Measurements from ENCODE around the gene CABLES2. TPM values are rescaled to one million over a fixed set of nuclear protein-coding genes. Genes with fewer than 3 reads are reported as not detected.

Gene CABLES2
- total and polyA plus RNA-seq, 10 of the 15 experiments (the other 5 are each of a cell fraction or from before 2014, with no cell fraction given) = 2.2 to 14.9 (median 5.3) TPM

DNA sequence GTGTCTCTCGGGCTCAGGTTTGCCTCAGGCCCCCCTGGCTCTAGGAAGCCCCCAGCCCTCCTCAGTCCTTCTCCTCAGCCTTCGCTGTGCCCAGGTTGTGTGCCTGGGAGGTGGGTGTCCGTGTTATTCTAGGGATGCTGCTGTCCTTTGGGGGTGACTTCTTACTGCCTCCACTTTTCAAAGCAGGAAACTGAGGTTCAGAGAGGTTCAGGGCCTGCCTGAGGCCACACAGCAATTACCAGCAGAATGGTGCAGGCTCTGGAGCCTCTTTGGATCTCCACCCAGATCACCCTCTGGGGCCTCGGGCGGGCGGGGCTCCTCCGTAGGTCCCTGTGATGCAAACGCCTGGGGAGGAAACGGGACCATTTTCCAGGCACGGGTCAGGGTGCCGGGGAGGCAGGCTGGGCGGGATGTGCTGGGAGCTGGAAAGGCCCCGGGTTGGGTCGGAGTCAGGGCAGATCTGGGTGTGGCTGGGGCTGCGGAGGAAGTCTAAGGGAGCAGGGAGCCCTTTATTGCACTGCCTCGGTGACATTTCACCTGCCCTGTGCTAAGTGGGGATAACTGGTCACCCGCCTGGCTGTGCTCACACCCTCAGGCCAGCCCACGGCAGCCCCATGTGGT, 45.5 kb upstream of the CABLES2 start:
- no peak overlapping the region for H3K4me2 ChIP-seq (ENCODE audit: control insufficient read depth, insufficient read depth)
- intact Hi-C loops (cut with micrococcal nuclease; ENCODE audit: unreplicated experiment) (no loop called here), in situ Hi-C loops (cut with MboI) (no loop called here)
- no peak for DNase-seq (ENCODE audit: low read depth, low spot score)
- no peaks in the 10 kb centered on the region for H3K4me1 ChIP-seq (ENCODE audit: control insufficient read depth, insufficient read depth, low read length)
- ChIA-PET RAD21 (ENCODE audit: unreplicated experiment) (no interaction called here), POLR2A (no interaction called here), SMC1A (ENCODE audit: uncharacterized antibody, unreplicated experiment) (no interaction called here), CTCF (no interaction called here)
- no peaks in the 10 kb centered on the region for H4K20me1 ChIP-seq (ENCODE audit: control insufficient read depth, insufficient read depth)
- no peak overlapping the region for H3K9ac ChIP-seq (ENCODE audit: control insufficient read depth, insufficient read depth, low read length)
- BruUV-seq (replicated peaks) = no TSS peak
- 13% methylated on average over 13 of the region's 18 CpGs for WGBS (ENCODE audit: insufficient coverage, insufficient replicate concordance, low lambda C conversion rate, missing lambda C conversion rate)
- no peaks in the 10 kb centered on the region for H3K79me2 ChIP-seq (ENCODE audit: control insufficient read depth, insufficient read depth, low read length)
- H3K36me3 ChIP-seq (ENCODE audit: control insufficient read depth in 2 of 2, insufficient read depth in 2 of 2, low read length in 1 of 2) = no peaks in the 10 kb centered on the region
- no peak overlapping the region for H3K27ac ChIP-seq (ENCODE audit: control insufficient read depth, insufficient read depth)
- FAIRE-seq = no peak
- no peak overlapping the region for H3K4me3 ChIP-seq
- peaks cover 0 to 5% of the 10 kb centered on the region in 2 experiments; a peak in 3 of 4 replicates for H3K27me3 ChIP-seq (replicated peaks in 1 of 2; ENCODE audit: control insufficient read depth in 2 of 2, insufficient read depth in 2 of 2, low read length in 1 of 2)
- no peaks in the 10 kb centered on the region for H3K9me3 ChIP-seq (replicated peaks; ENCODE audit: control insufficient read depth, insufficient read depth, low read length)
- ATAC-seq = no peak; the same call in 2 of the 3 replicates
- no peak overlapping the region for H2AFZ ChIP-seq (ENCODE audit: control insufficient read depth, low read depth, low read length)
- TF ChIP-seq KLF5 (IDR thresholded peaks at IDR 0.05; ENCODE audit: partially characterized antibody) (no peak), IRF4 (IDR thresholded peaks at IDR 0.05; ENCODE audit: low read depth, low read length) (no peak), YY1 (IDR thresholded peaks at IDR 0.05; ENCODE audit: low read depth, low read length) (no peak), YBX1 (IDR thresholded peaks at IDR 0.05) (no peak), RAD21 (IDR thresholded peaks at IDR 0.05; ENCODE audit: insufficient read depth, low read depth, low read length) (no peak), CBX5 (IDR thresholded peaks at IDR 0.05; ENCODE audit: low read depth) (no peak), NRF1 (conservative IDR thresholded peaks at IDR 0.05; ENCODE audit: low read depth, low read length) (no peak), EGR1 (IDR thresholded peaks at IDR 0.05; ENCODE audit: borderline replicate concordance in 1 of 2, low read depth in 2 of 2, low read length in 2 of 2) (no peak), IKZF2 (IDR thresholded peaks at IDR 0.05) (no peak), STAT3 (IDR thresholded peaks at IDR 0.05; ENCODE audit: low read depth, low read length) (no peak), PBX3 (IDR thresholded peaks at IDR 0.05; ENCODE audit: insufficient replicate concordance, low read depth, low read length) (no peak)
- TF ChIP-seq, protein P1, sequence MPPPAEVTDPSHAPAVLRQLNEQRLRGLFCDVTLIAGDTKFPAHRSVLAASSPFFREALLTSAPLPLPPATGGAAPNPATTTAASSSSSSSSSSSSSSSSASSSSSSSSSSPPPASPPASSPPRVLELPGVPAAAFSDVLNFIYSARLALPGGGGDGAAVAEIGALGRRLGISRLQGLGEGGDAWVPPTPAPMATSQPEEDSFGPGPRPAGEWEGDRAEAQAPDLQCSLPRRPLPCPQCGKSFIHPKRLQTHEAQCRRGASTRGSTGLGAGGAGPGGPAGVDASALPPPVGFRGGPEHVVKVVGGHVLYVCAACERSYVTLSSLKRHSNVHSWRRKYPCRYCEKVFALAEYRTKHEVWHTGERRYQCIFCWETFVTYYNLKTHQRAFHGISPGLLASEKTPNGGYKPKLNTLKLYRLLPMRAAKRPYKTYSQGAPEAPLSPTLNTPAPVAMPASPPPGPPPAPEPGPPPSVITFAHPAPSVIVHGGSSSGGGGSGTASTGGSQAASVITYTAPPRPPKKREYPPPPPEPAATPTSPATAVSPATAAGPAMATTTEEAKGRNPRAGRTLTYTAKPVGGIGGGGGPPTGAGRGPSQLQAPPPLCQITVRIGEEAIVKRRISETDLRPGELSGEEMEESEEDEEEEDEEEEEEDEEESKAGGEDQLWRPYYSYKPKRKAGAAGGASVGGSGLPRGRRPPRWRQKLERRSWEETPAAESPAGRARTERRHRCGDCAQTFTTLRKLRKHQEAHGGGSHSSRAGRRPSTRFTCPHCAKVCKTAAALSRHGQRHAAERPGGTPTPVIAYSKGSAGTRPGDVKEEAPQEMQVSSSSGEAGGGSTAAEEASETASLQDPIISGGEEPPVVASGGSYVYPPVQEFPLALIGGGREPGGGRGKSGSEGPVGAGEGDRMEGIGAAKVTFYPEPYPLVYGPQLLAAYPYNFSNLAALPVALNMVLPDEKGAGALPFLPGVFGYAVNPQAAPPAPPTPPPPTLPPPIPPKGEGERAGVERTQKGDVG (CRISPR knock-in tag; IDR thresholded peaks at IDR 0.05) = no peak
- TF ChIP-seq, protein P2, sequence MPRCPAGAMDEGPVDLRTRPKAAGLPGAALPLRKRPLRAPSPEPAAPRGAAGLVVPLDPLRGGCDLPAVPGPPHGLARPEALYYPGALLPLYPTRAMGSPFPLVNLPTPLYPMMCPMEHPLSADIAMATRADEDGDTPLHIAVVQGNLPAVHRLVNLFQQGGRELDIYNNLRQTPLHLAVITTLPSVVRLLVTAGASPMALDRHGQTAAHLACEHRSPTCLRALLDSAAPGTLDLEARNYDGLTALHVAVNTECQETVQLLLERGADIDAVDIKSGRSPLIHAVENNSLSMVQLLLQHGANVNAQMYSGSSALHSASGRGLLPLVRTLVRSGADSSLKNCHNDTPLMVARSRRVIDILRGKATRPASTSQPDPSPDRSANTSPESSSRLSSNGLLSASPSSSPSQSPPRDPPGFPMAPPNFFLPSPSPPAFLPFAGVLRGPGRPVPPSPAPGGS (IDR thresholded peaks at IDR 0.05; ENCODE audit: borderline replicate concordance, insufficient read depth, low read depth, low read length, poor library complexity, severe bottlenecking) = no peak
- TF ChIP-seq, protein P3, sequence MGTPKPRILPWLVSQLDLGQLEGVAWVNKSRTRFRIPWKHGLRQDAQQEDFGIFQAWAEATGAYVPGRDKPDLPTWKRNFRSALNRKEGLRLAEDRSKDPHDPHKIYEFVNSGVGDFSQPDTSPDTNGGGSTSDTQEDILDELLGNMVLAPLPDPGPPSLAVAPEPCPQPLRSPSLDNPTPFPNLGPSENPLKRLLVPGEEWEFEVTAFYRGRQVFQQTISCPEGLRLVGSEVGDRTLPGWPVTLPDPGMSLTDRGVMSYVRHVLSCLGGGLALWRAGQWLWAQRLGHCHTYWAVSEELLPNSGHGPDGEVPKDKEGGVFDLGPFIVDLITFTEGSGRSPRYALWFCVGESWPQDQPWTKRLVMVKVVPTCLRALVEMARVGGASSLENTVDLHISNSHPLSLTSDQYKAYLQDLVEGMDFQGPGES (IDR thresholded peaks at IDR 0.05) = no peak
